Brain pericyte (primary cell): ENCODE results near the gene MS4A15.
"Not testable (repeated sequence)": the region's sequence is repeated elsewhere in the genome, so short reads cannot be mapped to it uniquely, and the experiment has no call there.

Source experiments
- DNase-seq: peaks from one replicate; pipeline ENCODE4 v3.0.0-alpha.2; 2012; ENCODE audit warnings: low read depth, low spot score

Gene MS4A15

GRCh38 chr11:60754887-60755286, 1.8 kb upstream of the MS4A15 start:
- DNase-seq, result no peak

- no peak for DNase-seq
Observed at GRCh38 chr11:60757231-60757800, 649 bp downstream of the MS4A15 start.

GRCh38 chr11:60758671-60759070, 2.0 kb downstream of the MS4A15 start:
- not testable (repeated sequence) for DNase-seq

GRCh38 chr11:60759438-60760225, 3.0 kb downstream of the MS4A15 start:
- not testable (repeated sequence) for DNase-seq

GRCh38 chr11:60761436-60762190, 4.9 kb downstream of the MS4A15 start:
- DNase-seq, result no peak

GRCh38 chr11:60762851-60763691, 6.4 kb downstream of the MS4A15 start:
- DNase-seq, result no peak

- DNase-seq, result no peak
Observed at GRCh38 chr11:60763692-60764369, 7.2 kb downstream of the MS4A15 start.

- DNase-seq, result no peak
Observed at GRCh38 chr11:60764879-60765278, 8.2 kb downstream of the MS4A15 start.

- no peak for DNase-seq
Observed at GRCh38 chr11:60765355-60765754, 8.7 kb downstream of the MS4A15 start.

- no peak for DNase-seq
Observed at GRCh38 chr11:60766547-60766946, 9.9 kb downstream of the MS4A15 start.

- no peak for DNase-seq
Observed at GRCh38 chr11:60767388-60767811, 10.7 kb downstream of the MS4A15 start.

GRCh38 chr11:60768202-60768601, 11.5 kb downstream of the MS4A15 start:
- no peak for DNase-seq

GRCh38 chr11:60769273-60769672, 12.6 kb downstream of the MS4A15 start:
- DNase-seq, result no peak

- no peak for DNase-seq
Observed at GRCh38 chr11:60769811-60770210, 13.1 kb downstream of the MS4A15 start.

GRCh38 chr11:60771146-60771545, 14.5 kb downstream of the MS4A15 start:
- no peak for DNase-seq

GRCh38 chr11:60771879-60772525, 15.3 kb downstream of the MS4A15 start:
- no peak for DNase-seq

GRCh38 chr11:60772666-60773065, 16.0 kb downstream of the MS4A15 start:
- no peak for DNase-seq

- no peak for DNase-seq
Observed at GRCh38 chr11:60774726-60775125, 18.1 kb downstream of the MS4A15 start.

- DNase-seq, result peak; percentile 82
Observed at GRCh38 chr11:60775420-60775961, 18.8 kb downstream of the MS4A15 start.

- DNase-seq, result no peak
Observed at GRCh38 chr11:60776167-60776566, 19.5 kb downstream of the MS4A15 start.
